ENCODE results near the gene FXYD6. TPM values are rescaled to one million over a fixed set of nuclear protein-coding genes. Genes with fewer than 3 reads are reported as not detected.
"Not testable (repeated sequence)": the region's sequence is repeated elsewhere in the genome, so short reads cannot be mapped to it uniquely, and the experiment has no call there.

FXYD6 gene
- total and polyA plus RNA-seq, 2 of the 8 experiments (the other 6 are each of a cell fraction or from before 2014, with no cell fraction given) = 44.6 to 117 TPM

- CTCF ChIA-PET (ENCODE audit: partially characterized antibody) = interaction anchor here (0.6 to 14.8 kb wide), 7 partner anchors 9 to 155 kb away, joined by 3 to 173 read pairs (median 4); no protein-coding TSS in a partner anchor
- H3K27ac ChIP-seq (ENCODE audit: low read depth, low read length); H2BK20ac ChIP-seq (ENCODE audit: low read length); H3K9me3 ChIP-seq (ENCODE audit: insufficient read depth in 2 of 2, low read depth in 1 of 2, low read length in 1 of 2); H3K79me2 ChIP-seq (ENCODE audit: control insufficient read depth in 1 of 2, insufficient read depth in 2 of 2, low read length in 2 of 2); H3K9ac ChIP-seq (replicated peaks in 1 of 4; ENCODE audit: extremely low read depth in 1 of 4, low read depth in 3 of 4, low read length in 3 of 4); POLR2A ChIA-PET (ENCODE audit: partially characterized antibody); DNase-seq (ENCODE audit: low read depth in 1 of 2, low spot score in 2 of 2); H3K79me1 ChIP-seq (ENCODE audit: low read depth, low read length); H3K23me2 ChIP-seq (ENCODE audit: low read depth, low read length); H2BK12ac ChIP-seq (ENCODE audit: low read depth, low read length); FAIRE-seq; H4K20me1 ChIP-seq (replicated peaks in 1 of 2; ENCODE audit: control insufficient read depth in 1 of 2, insufficient read depth in 2 of 2, low read length in 2 of 2); H3K23ac ChIP-seq (ENCODE audit: insufficient read length); H4K91ac ChIP-seq (replicated peaks; ENCODE audit: insufficient read length, low read length); H3K27me3 ChIP-seq (replicated peaks in 1 of 4; ENCODE audit: control insufficient read depth in 3 of 4, extremely low read depth in 1 of 4, insufficient read depth in 3 of 4, low read length in 3 of 4); H3K18ac ChIP-seq (ENCODE audit: extremely low read depth, low read length); H2AK5ac ChIP-seq (ENCODE audit: low read depth, low read length); H3K4ac ChIP-seq (replicated peaks; ENCODE audit: insufficient read length, low read depth, low read length); H3K56ac ChIP-seq (replicated peaks; ENCODE audit: insufficient read length, low read depth, low read length); H2BK5ac ChIP-seq (ENCODE audit: low read depth, low read length); H4K5ac ChIP-seq (ENCODE audit: insufficient read length, low read depth, low read length); H2BK15ac ChIP-seq (ENCODE audit: low read length); H3K4me2 ChIP-seq (ENCODE audit: insufficient read depth in 1 of 2, low read depth in 2 of 2, low read length in 2 of 2); H3K36me3 ChIP-seq (ENCODE audit: control insufficient read depth in 2 of 4, insufficient read depth in 4 of 4, low read length in 3 of 4); H2BK120ac ChIP-seq (replicated peaks; ENCODE audit: low read depth, low read length); H3K4me1 ChIP-seq (replicated peaks in 1 of 4; ENCODE audit: control insufficient read depth in 3 of 4, insufficient read depth in 4 of 4, low read length in 3 of 4); H3K14ac ChIP-seq (ENCODE audit: insufficient read length); H2AFZ ChIP-seq (ENCODE audit: low read length); H4K8ac ChIP-seq (ENCODE audit: extremely low read depth, insufficient read depth, low read length); H3K4me3 ChIP-seq (ENCODE audit: extremely low read depth in 1 of 4, insufficient read depth in 2 of 4, low read depth in 3 of 4, low read length in 4 of 4): not testable (repeated sequence)
- WGBS, 2 experiments (ENCODE audit: extremely low coverage in 1 of 2, insufficient coverage in 1 of 2, insufficient read length in 1 of 2, insufficient replicate concordance in 2 of 2, low coverage in 1 of 2, low lambda C conversion rate in 2 of 2, missing lambda C conversion rate in 1 of 2) = 75% methylated on average over 5 of the region's 7 CpGs; no CpG with 5 or more reads in 1 of the 2 experiments
Observed at GRCh38 chr11:117926166-117926565, 49.7 kb upstream of the FXYD6 start.
